WTC11 (cell line): ENCODE results near the gene EIF5A. TPM values are rescaled to one million over a fixed set of nuclear protein-coding genes. Genes with fewer than 3 reads are reported as not detected.
A peak's percentile ranks its signal among the peaks of the same experiment; 100 is the strongest.

Experiments
- ATAC-seq: fragments of 200-7000 bp; cut with Tn5 transposase; 2 replicates; pipeline ENCODE4 v1.10.0; 2021; ENCODE audit warnings: mild to moderate bottlenecking, moderate library complexity
- CTCF ChIA-PET: fragments of 300-600 bp; sonication (Branson Sonifier 250); formaldehyde crosslinking; loops from one replicate; lab custom pipeline; 2021; ENCODE audit warnings: antibody characterized with exemption; lab: Charles Lee
- POLR2A ChIA-PET: fragments of 350-600 bp; sonication (Branson Sonifier 250); formaldehyde crosslinking; loops from one replicate; lab custom pipeline; 2021; ENCODE audit warnings: antibody characterized with exemption; lab: Charles Lee
- DNase-seq: peaks from one replicate; pipeline ENCODE4 v3.0.0; 2021; ENCODE audit warnings: low spot score
- H3K27ac Mint-ChIP-seq: 2 replicates; pipeline ENCODE4 v1.8.0; 2021; ENCODE audit warnings: mixed read lengths
- H3K27me3 Mint-ChIP-seq: 2 replicates; pipeline ENCODE4 v1.8.0; 2021; ENCODE audit warnings: low read depth, mild to moderate bottlenecking, moderate library complexity, mixed read lengths
- H3K36me3 Mint-ChIP-seq: 2 replicates; pipeline ENCODE4 v1.8.0; 2021; ENCODE audit warnings: mixed read lengths
- H3K4me1 Mint-ChIP-seq: 2 replicates; pipeline ENCODE4 v1.8.0; 2022; ENCODE audit warnings: mixed read lengths
- H3K4me3 Mint-ChIP-seq: 2 replicates; pipeline ENCODE4 v1.8.0; 2021; ENCODE audit warnings: mild to moderate bottlenecking, moderate library complexity, mixed read lengths
- H3K9me3 Mint-ChIP-seq: 2 replicates; pipeline ENCODE4 v1.8.0; 2021; ENCODE audit warnings: mixed read lengths
- AFF4 ChIP-seq: sonication (generic); formaldehyde crosslinking; IDR thresholded peaks from 2 replicates; pipeline ENCODE4 v1.8.1; 2023; ENCODE audit warnings: mild to moderate bottlenecking, missing genetic modification reagents, borderline replicate concordance
- AR ChIP-seq: fragments of 250-450 bp; sonication (Bioruptor Pico); IDR thresholded peaks from 2 replicates; pipeline ENCODE4 v1.9.0; 2021; ENCODE audit warnings: mild to moderate bottlenecking
- ARID4B ChIP-seq: sonication (generic); formaldehyde crosslinking; IDR thresholded peaks from 2 replicates; pipeline ENCODE4 v1.8.0; 2023; ENCODE audit warnings: missing genetic modification reagents, mild to moderate bottlenecking, borderline replicate concordance
- E2F4 ChIP-seq: sonication (generic); formaldehyde crosslinking; IDR thresholded peaks from 2 replicates; pipeline ENCODE4 v1.8.1; 2022; ENCODE audit warnings: low read depth, mild to moderate bottlenecking, moderate library complexity, missing genetic modification reagents, borderline replicate concordance
- FOXK1 ChIP-seq: sonication (generic); formaldehyde crosslinking; IDR thresholded peaks from 2 replicates; pipeline ENCODE4 v1.8.0; 2022; ENCODE audit warnings: mild to moderate bottlenecking, moderate library complexity, missing genetic modification reagents
- FOXP1 ChIP-seq: sonication (generic); formaldehyde crosslinking; IDR thresholded peaks from 2 replicates; pipeline ENCODE4 v1.8.0; 2022; ENCODE audit warnings: missing genetic modification reagents, mild to moderate bottlenecking, moderate library complexity, borderline replicate concordance
- HMGXB4 ChIP-seq: sonication (generic); formaldehyde crosslinking; IDR thresholded peaks from 2 replicates; pipeline ENCODE4 v1.8.1; 2023; ENCODE audit warnings: mild to moderate bottlenecking, moderate library complexity, missing genetic modification reagents
- JUN ChIP-seq: sonication (generic); formaldehyde crosslinking; IDR thresholded peaks from 2 replicates; pipeline ENCODE4 v1.8.0; 2023; ENCODE audit warnings: mild to moderate bottlenecking, missing genetic modification reagents
- KAT7 ChIP-seq: sonication (generic); formaldehyde crosslinking; IDR thresholded peaks from 2 replicates; pipeline ENCODE4 v1.8.1; 2023; ENCODE audit warnings: missing genetic modification reagents, mild to moderate bottlenecking, borderline replicate concordance
- MAX ChIP-seq: sonication (generic); formaldehyde crosslinking; IDR thresholded peaks from 2 replicates; pipeline ENCODE4 v1.8.0; 2022; ENCODE audit warnings: mild to moderate bottlenecking, missing genetic modification reagents
- RELA ChIP-seq: sonication (generic); formaldehyde crosslinking; IDR thresholded peaks from 2 replicates; pipeline ENCODE4 v1.8.1; 2022; ENCODE audit warnings: missing genetic modification reagents, mild to moderate bottlenecking, borderline replicate concordance
- STAT6 ChIP-seq: sonication (generic); formaldehyde crosslinking; conservative IDR thresholded peaks from 2 replicates; pipeline ENCODE4 v1.8.1; 2023; ENCODE audit warnings: mild to moderate bottlenecking, low read depth, missing genetic modification reagents, moderate library complexity
- ZNF219 ChIP-seq: sonication (generic); formaldehyde crosslinking; IDR thresholded peaks from 2 replicates; pipeline ENCODE4 v1.8.0; 2023; ENCODE audit warnings: missing genetic modification reagents, mild to moderate bottlenecking, borderline replicate concordance
- ZNF232 ChIP-seq: sonication (generic); formaldehyde crosslinking; IDR thresholded peaks from 2 replicates; pipeline ENCODE4 v1.8.0; 2022; ENCODE audit warnings: mild to moderate bottlenecking, missing genetic modification reagents
- ZNF416 ChIP-seq: fragments of 250-450 bp; sonication (Bioruptor Pico); IDR thresholded peaks from 2 replicates; pipeline ENCODE4 v1.9.0; 2021; ENCODE audit warnings: mild to moderate bottlenecking, inconsistent platforms
- total RNA-seq: library from RNA; stranded (reverse); gene quantifications from 3 replicates; pipeline ENCODE4 v1.2.3, GENCODE V29; 2021

EIF5A gene
- total RNA-seq, 1 experiment from 2014 or later: 1,021 TPM

- TF ChIP-seq JUN (CRISPR knock-in tag): peak; percentile 29; the same call in 1 of the 2 replicates
- TF ChIP-seq, all 79 proteins: peak for 9
These were observed 13.4 kb upstream of the EIF5A start (continued) for GRCh38 chr17:7293816-7294613.

- no peaks in the 10 kb centered on the region for H3K36me3 Mint-ChIP-seq
- ATAC-seq (peak; percentile 85), DNase-seq (peak; percentile 99)
- H3K27me3 Mint-ChIP-seq: peaks cover 71% of the 10 kb centered on the region
- peak within 1 kb of the TSS; percentile 78; the same call in 1 of the 2 replicates for H3K27ac Mint-ChIP-seq
- H3K4me3 Mint-ChIP-seq: peak within 1 kb of the TSS; percentile 70
- peaks cover 27% of the 10 kb centered on the region for H3K4me1 Mint-ChIP-seq
- no peaks in the 10 kb centered on the region for H3K9me3 Mint-ChIP-seq
- ChIA-PET CTCF (no interaction called here), POLR2A (no interaction called here)
- TF ChIP-seq RELA (CRISPR knock-in tag): no peak; the same call in 1 of the 2 replicates
- no peak; the same call in 1 of the 2 replicates for TF ChIP-seq ARID4B (CRISPR knock-in tag)
- TF ChIP-seq FOXK1 (CRISPR knock-in tag): peak; percentile 57; the same call in 1 of the 2 replicates
- TF ChIP-seq MAX (CRISPR knock-in tag): peak; percentile 94
- TF ChIP-seq HMGXB4 (CRISPR knock-in tag): no peak
- peak; percentile 84; the same call in 1 of the 2 replicates for TF ChIP-seq FOXP1 (CRISPR knock-in tag)
- peak; percentile 79 for TF ChIP-seq E2F4 (CRISPR knock-in tag)
- TF ChIP-seq ZNF416 (CRISPR knock-in tag): no peak
- TF ChIP-seq ZNF219 (CRISPR knock-in tag): no peak
- TF ChIP-seq ZNF232 (CRISPR knock-in tag): peak; percentile 67; the same call in 1 of the 2 replicates
- no peak for TF ChIP-seq KAT7 (CRISPR knock-in tag)
- 0 out of 2 replicates have a peak, but pooled peaks have one; percentile 41 for TF ChIP-seq AFF4 (CRISPR knock-in tag)
- no peak for TF ChIP-seq STAT6
- TF ChIP-seq AR (CRISPR knock-in tag): no peak
These were observed 12.7 kb upstream of the EIF5A start, which contains the start of gene YBX2 for GRCh38 chr17:7294614-7295153. Gene YBX2 (minus strand): TSS chr17:7294639. CDS start chr17:7294500, 139 bp downstream.
